Cardiac muscle cell (in vitro differentiated cells and primary cell): ENCODE data around the gene AFG1L. TPM values are rescaled to one million over a fixed set of nuclear protein-coding genes. Genes with fewer than 3 reads are reported as not detected.

Experiments
- DNase-seq, 2 donors: peaks; one replicate each; pipeline versions ENCODE4 v3.0.0 to v3.0.0-alpha.2; 2010 to 2017; ENCODE audit warnings: low read depth in 1 of 2, low spot score in 1 of 2
- H3K27ac ChIP-seq: fragments of 200-600 bp; sonication (generic); 2 replicates; pipeline ENCODE4 v1.5.1; 2016
- H3K27me3 ChIP-seq: fragments of 200-600 bp; sonication (generic); 2 replicates; pipeline ENCODE4 v1.6.0; 2016; ENCODE audit warnings: control low read depth
- H3K36me3 ChIP-seq: fragments of 200-600 bp; sonication (generic); 2 replicates; pipeline ENCODE4 v1.5.1; 2016; ENCODE audit warnings: control low read depth
- H3K4me1 ChIP-seq: fragments of 200-600 bp; sonication (generic); 2 replicates; pipeline ENCODE4 v1.8.1; 2017; ENCODE audit warnings: low read depth, mild to moderate bottlenecking, mixed run types
- H3K4me3 ChIP-seq: fragments of 200-600 bp; sonication (generic); 2 replicates; pipeline ENCODE4 v1.5.1; 2016; ENCODE audit warnings: mild to moderate bottlenecking
- H3K9me3 ChIP-seq: fragments of 200-600 bp; sonication (generic); 2 replicates; pipeline ENCODE4 v1.5.1; 2017; ENCODE audit warnings: low read depth, mild to moderate bottlenecking, control low read depth
- polyA plus RNA-seq: library from polyadenylated mRNA; unstranded; fragments of >200 nt; fragmentation: Nextera tagmentation; extraction: Ambion mirVana; gene quantifications from 2 replicates; pipeline ENCODE4 v1.2.1, GENCODE V29; 2016
- total RNA-seq: library from RNA; depleted of rRNA; stranded (reverse); fragments of >200 nt; gene quantifications from 2 replicates; pipeline ENCODE4 v1.2.3, GENCODE V29; 2016
- TF ChIP-seq, protein P1 (sequence below): IDR thresholded peaks from 2 replicates; pipeline ENCODE4 v1.5.1; 2012; ENCODE audit warnings: low read depth, mild to moderate bottlenecking, low read length

AFG1L gene
- total and polyA plus RNA-seq, 2 experiments from 2014 or later: 7.7 to 8.8 TPM

DNA sequence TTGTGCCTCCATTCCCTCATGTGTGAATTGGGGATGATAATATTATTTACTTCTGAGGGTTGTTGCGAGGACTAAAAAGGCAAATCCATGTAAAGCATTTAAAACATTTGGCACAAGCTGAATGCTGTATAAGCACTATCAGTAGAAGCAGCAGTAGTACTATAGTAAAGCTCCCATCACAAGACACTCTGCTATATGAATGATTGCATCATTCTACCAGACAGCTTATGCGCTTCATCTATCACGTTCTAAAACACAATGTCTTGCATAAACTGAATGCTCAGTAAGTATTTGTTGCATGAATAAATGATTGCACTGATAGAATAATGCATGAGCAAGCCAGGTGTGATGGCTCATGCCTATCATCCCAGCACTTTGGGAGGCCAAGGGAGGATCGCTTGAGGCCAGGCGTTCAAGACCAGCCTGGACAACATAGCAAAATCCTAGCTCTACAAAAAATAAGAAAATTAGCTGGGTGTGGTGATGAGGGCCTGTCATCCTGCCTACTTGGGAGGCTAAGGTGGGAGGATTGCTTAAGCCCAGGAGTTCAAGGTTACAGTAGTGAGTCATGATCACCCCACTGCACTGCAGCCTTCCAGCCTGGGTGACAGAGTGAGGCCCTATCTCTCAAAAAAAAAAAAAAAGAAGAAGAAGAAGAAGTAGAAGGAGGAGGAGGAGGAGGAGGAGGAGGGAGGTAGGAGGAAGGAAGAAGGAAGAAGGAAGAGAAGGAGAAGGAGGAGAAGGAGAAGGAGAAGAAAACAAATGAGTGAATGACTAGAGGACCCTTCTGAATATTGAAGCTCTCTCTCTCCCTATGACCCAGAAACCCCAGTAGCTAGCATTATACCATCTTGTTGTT lies 215.8 kb downstream of the AFG1L start:
- no peak for DNase-seq
- Histone ChIP-seq H3K9me3 (no peaks in the 10 kb centered on the region), H3K36me3 (no peaks in the 10 kb centered on the region), H3K4me3 (no peak overlapping the region), H3K4me1 (no peaks in the 10 kb centered on the region), H3K27ac (no peak overlapping the region), H3K27me3 (no peaks in the 10 kb centered on the region)
- TF ChIP-seq, protein P1, sequence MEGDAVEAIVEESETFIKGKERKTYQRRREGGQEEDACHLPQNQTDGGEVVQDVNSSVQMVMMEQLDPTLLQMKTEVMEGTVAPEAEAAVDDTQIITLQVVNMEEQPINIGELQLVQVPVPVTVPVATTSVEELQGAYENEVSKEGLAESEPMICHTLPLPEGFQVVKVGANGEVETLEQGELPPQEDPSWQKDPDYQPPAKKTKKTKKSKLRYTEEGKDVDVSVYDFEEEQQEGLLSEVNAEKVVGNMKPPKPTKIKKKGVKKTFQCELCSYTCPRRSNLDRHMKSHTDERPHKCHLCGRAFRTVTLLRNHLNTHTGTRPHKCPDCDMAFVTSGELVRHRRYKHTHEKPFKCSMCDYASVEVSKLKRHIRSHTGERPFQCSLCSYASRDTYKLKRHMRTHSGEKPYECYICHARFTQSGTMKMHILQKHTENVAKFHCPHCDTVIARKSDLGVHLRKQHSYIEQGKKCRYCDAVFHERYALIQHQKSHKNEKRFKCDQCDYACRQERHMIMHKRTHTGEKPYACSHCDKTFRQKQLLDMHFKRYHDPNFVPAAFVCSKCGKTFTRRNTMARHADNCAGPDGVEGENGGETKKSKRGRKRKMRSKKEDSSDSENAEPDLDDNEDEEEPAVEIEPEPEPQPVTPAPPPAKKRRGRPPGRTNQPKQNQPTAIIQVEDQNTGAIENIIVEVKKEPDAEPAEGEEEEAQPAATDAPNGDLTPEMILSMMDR: no peak

DNA sequence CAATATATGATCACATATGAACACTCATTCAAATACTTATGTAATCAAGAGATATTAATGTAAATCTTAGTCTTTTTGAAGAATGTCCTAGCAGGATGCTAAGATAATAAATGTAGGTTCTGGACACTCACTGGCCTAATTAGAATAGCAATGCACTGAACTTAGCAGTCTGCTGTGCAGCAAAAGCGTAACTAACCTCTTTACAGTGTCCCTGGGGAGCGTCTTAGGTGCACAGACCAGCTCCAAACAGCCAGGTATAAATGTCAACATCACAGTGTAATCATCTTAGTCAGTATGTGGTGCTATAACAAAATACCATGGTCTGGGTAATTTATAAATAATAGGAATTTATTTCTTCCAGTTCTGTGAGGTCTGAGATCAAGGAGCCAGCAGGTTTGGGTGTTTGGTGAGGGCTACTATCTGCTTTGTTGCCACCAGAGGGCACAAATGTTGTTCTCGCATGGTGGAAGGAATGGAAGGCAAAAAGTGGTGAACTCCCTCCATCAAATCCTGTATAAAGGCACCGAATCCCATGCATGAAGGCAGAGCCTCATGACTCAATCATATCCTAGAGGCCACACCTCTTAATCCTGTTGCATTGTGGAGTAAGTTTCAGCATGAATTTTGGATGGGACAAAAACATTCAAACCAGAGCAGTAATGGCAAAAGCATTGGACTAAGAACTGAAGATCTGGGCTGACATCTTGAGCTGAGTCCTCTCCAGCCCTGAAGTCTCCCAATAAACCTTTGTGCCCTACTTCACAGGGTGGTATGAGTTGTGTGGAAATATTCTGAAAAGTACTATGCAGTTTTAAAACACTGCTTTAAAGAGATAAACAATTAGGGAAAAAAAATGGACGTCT lies 224.1 kb downstream of the AFG1L start:
- Histone ChIP-seq H3K36me3 (peaks cover 4% of the 10 kb centered on the region), H3K27ac (no peak overlapping the region), H3K4me1 (no peaks in the 10 kb centered on the region), H3K27me3 (no peaks in the 10 kb centered on the region), H3K4me3 (no peak overlapping the region), H3K9me3 (no peaks in the 10 kb centered on the region)
- TF ChIP-seq, protein P1: peak; percentile 55
- DNase-seq: peak in 1 of 2 donors; percentile 40

DNA sequence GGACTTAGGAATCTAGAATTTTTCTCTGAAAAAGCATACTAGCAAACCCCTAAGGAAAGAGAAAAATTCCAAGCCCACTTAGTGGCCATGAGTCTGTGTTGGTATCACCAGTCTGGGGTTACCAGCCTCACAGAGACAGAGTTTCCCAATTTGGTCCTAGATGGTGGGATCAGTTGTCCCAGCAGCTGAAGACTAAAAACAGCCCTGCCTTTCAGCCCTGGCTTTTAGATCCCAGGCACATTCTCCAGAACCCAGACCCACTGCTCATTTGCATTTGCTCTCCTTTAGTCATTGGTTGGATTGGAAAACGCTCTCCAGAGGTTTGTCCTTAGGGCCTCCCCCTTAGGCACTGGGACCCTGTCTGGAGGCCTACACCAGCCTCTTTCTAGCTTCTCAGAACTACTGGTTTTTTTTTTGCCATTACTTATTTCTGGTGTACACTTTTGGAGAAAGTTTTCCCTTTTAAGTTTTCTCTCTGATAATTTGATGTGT lies 226.8 kb downstream of the AFG1L start:
- no peaks in the 10 kb centered on the region for H3K27me3 ChIP-seq
- TF ChIP-seq, protein P1: no peak

DNA sequence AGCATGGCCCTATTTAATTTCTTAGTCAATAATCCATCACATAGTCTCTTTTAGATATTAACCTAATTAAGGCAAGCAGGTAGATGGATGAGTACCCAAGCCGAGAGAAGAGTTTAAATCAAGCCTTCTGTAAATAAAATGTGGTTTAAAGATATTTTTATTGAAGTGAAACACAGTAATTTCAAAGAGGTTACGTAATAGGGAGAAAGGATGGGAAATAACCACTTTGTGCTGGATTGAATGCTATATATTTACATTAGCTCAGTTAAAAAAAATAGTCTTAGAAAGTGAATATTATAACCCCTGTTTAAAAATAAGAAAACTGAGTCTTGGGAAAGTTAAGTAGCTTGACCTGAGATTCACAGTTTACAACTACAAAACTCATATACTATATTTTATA lies 228.8 kb downstream of the AFG1L start:
- H3K4me3 ChIP-seq: no peak overlapping the region
- DNase-seq: no peak
- peaks cover 4% of the 10 kb centered on the region for H3K36me3 ChIP-seq
- TF ChIP-seq, protein P1: no peak
- no peaks in the 10 kb centered on the region for H3K9me3 ChIP-seq
- no peak overlapping the region for H3K27ac ChIP-seq
- H3K4me1 ChIP-seq: no peaks in the 10 kb centered on the region
- H3K27me3 ChIP-seq: no peaks in the 10 kb centered on the region

More for the DNA sequence above, 226.8 kb downstream of the AFG1L start:
- H3K27ac ChIP-seq: no peak overlapping the region
- no peaks in the 10 kb centered on the region for H3K9me3 ChIP-seq
- peaks cover 4% of the 10 kb centered on the region for H3K36me3 ChIP-seq
- no peaks in the 10 kb centered on the region for H3K4me1 ChIP-seq
- DNase-seq: no peak
- no peak overlapping the region for H3K4me3 ChIP-seq

DNA sequence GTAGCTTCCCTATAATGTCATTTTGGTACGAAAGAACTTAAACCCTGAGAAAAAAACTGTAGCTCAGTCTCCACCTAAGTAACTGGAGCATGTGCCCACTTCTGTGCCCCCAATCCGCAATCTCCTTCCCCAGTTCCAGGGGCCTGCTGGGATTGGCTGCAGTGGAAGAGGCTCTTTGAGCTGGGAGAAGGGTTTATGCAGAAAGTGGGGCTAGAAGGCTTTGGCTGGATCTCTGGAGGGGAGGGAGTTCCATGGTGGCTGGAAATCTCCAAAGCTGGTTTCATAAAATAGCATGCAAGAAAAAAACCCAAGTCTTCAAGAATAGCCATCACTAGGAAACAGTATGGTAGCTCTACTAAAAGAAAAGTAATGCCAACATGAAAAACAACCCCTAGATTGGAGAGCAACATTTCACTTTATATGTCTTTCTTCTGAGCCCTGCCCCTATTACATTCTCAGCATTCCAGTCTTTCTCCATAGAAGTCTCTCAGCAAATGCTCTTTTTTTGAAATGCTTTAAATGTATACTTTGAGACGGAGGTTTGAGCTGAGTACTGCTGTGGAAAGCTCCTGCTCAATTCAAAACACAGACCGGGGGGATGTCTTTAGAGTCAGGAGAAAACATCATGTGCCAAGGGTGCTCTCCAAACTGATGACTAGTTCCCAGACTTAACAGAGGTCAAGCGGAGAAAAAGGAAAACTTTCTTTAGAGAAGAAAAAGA lies 229.8 kb downstream of the AFG1L start:
- TF ChIP-seq, protein P1: no peak
- peak in 1 of 2 donors; percentile 17 for DNase-seq

More for the DNA sequence above, 229.8 kb downstream of the AFG1L start:
- H3K9me3 ChIP-seq: no peaks in the 10 kb centered on the region
- peaks cover 4% of the 10 kb centered on the region for H3K36me3 ChIP-seq
- no peaks in the 10 kb centered on the region for H3K4me1 ChIP-seq
- H3K27me3 ChIP-seq: no peaks in the 10 kb centered on the region
- H3K4me3 ChIP-seq: no peak overlapping the region
- no peak overlapping the region for H3K27ac ChIP-seq
